OCI-LY3 (cell line): ENCODE results near the gene SMIM36.

ENCODE experiments used
- EZH2phosphoT487 ChIP-seq: fragments of 200-600 bp; shearing (Covaris generic); IDR thresholded peaks from 2 replicates; pipeline ENCODE4 v1.6.1; 2018; ENCODE audit warnings: antibody characterized with exemption, mixed run types, low read depth
- TF ChIP-seq, protein P1 (sequence below): fragments of 200-600, 300-600 bp; sonication (generic); IDR thresholded peaks from 2 replicates; pipeline ENCODE4 v1.5.1; 2014; ENCODE audit warnings: antibody characterized with exemption, low read length, low read depth

DNA sequence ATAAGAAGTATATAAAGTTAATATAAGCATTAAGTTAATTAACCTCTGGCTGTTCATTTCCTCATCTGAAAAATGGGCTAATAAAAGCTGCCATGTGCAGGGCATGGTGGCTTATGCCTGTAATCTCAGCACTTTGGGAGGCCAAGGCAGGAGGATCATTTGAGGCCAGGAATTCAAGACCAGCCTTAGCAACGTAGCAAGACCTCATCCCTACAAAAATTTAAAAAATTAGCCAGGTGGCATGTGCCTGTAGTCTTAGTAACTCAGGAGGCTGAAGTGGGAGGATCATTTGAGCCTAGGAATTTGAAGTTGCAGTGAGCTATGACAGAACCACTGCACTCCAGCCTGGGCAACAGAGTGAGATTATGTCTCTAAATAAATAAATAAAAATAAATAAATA is 49.0 kb downstream of the SMIM36 start:
- TF ChIP-seq, protein P1, sequence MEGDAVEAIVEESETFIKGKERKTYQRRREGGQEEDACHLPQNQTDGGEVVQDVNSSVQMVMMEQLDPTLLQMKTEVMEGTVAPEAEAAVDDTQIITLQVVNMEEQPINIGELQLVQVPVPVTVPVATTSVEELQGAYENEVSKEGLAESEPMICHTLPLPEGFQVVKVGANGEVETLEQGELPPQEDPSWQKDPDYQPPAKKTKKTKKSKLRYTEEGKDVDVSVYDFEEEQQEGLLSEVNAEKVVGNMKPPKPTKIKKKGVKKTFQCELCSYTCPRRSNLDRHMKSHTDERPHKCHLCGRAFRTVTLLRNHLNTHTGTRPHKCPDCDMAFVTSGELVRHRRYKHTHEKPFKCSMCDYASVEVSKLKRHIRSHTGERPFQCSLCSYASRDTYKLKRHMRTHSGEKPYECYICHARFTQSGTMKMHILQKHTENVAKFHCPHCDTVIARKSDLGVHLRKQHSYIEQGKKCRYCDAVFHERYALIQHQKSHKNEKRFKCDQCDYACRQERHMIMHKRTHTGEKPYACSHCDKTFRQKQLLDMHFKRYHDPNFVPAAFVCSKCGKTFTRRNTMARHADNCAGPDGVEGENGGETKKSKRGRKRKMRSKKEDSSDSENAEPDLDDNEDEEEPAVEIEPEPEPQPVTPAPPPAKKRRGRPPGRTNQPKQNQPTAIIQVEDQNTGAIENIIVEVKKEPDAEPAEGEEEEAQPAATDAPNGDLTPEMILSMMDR = no peak
- TF ChIP-seq EZH2phosphoT487 = no peak
